GM23248 (cell line): ENCODE measurements around the gene IRF6. TPM values are rescaled to one million over a fixed set of nuclear protein-coding genes. Genes with fewer than 3 reads are reported as not detected.

Experiments
- DNase-seq: peaks from one replicate; pipeline ENCODE4 v3.0.0-alpha.2; 2015
- H2AFZ ChIP-seq: fragments of 200-600 bp; sonication (generic); 2 replicates; pipeline ENCODE4 v1.6.1; 2016; ENCODE audit warnings: antibody characterized with exemption
- H3F3A ChIP-seq: fragments of 200-600 bp; sonication (generic); 2 replicates; pipeline ENCODE4 v1.6.1; 2016; ENCODE audit warnings: mild to moderate bottlenecking, antibody characterized with exemption, mixed run types; ENCODE audit not compliant: insufficient read depth
- H3K27ac ChIP-seq: fragments of 200-600 bp; sonication (generic); 2 replicates; pipeline ENCODE4 v1.5.1; 2016; ENCODE audit warnings: mild to moderate bottlenecking
- H3K27me3 ChIP-seq: fragments of 200-600 bp; sonication (generic); replicated peaks from 2 replicates; pipeline ENCODE4 v1.6.1; 2016; ENCODE audit warnings: mild to moderate bottlenecking; ENCODE audit not compliant: insufficient read depth
- H3K36me3 ChIP-seq: fragments of 200-600 bp; sonication (generic); 2 replicates; pipeline ENCODE4 v1.6.1; 2016; ENCODE audit warnings: low read depth, mild to moderate bottlenecking
- H3K4me1 ChIP-seq: fragments of 200-600 bp; sonication (generic); 2 replicates; pipeline ENCODE4 v1.6.1; 2016; ENCODE audit warnings: mild to moderate bottlenecking; ENCODE audit not compliant: insufficient read depth
- H3K4me2 ChIP-seq: fragments of 200-600 bp; sonication (generic); one replicate; pipeline ENCODE4 v1.6.1; 2016; ENCODE audit warnings: mild to moderate bottlenecking; ENCODE audit not compliant: unreplicated experiment
- H3K4me3 ChIP-seq: fragments of 200-600 bp; sonication (generic); 2 replicates; pipeline ENCODE4 v1.5.1; 2016; ENCODE audit warnings: mild to moderate bottlenecking
- H3K79me2 ChIP-seq: fragments of 200-600 bp; sonication (generic); 2 replicates; pipeline ENCODE4 v1.6.1; 2016; ENCODE audit warnings: mild to moderate bottlenecking; ENCODE audit not compliant: insufficient read depth
- H3K9ac ChIP-seq: fragments of 200-600 bp; sonication (generic); 2 replicates; pipeline ENCODE4 v1.6.1; 2016; ENCODE audit warnings: mild to moderate bottlenecking
- H3K9me2 ChIP-seq: fragments of 200-600 bp; sonication (generic); 2 replicates; pipeline ENCODE4 v1.6.1; 2016; ENCODE audit warnings: mixed run types, mild to moderate bottlenecking, moderate library complexity; ENCODE audit not compliant: insufficient read depth
- H3K9me3 ChIP-seq: fragments of 200-600 bp; sonication (generic); one replicate; pipeline ENCODE4 v1.6.1; 2017; ENCODE audit warnings: low read depth
- H4K20me1 ChIP-seq: fragments of 200-600 bp; sonication (generic); 2 replicates; pipeline ENCODE4 v1.6.0; 2016; ENCODE audit not compliant: insufficient read depth
- EZH2 ChIP-seq: fragments of 200-600 bp; sonication (generic); IDR thresholded peaks from 2 replicates; pipeline ENCODE4 v1.6.1; 2018; ENCODE audit warnings: antibody characterized with exemption, mild to moderate bottlenecking; ENCODE audit not compliant: insufficient read depth, poor library complexity, severe bottlenecking
- EZH2phosphoT487 ChIP-seq: fragments of 200-600 bp; sonication (generic); IDR thresholded peaks from 2 replicates; pipeline ENCODE4 v1.6.1; 2018; ENCODE audit warnings: antibody characterized with exemption, moderate library complexity, mild to moderate bottlenecking, low read depth; ENCODE audit not compliant: insufficient read depth
- WGBS, 2 experiments: methylation state at CpG; one replicate each; pipeline ENCODE4 v1.1.6; 2015 to 2017; ENCODE audit warnings: low lambda C conversion rate in 2 of 2, low coverage in 1 of 2; ENCODE audit errors: missing lambda C conversion rate in 2 of 2; 5-methylcytosine and 5-hydroxymethylcytosine counted together
- in situ Hi-C: fragments of 300-500 bp; cut with MboI; formaldehyde crosslinking; loops from 2 replicates; pipeline ENCODE4 v1.15.0; 2020
- polyA plus RNA-seq: library from polyadenylated mRNA; unstranded; fragments of >200 nt; fragmentation: Nextera tagmentation; extraction: Ambion mirVana; gene quantifications from 2 replicates; pipeline ENCODE4 v1.2.1, GENCODE V29; 2016
- total RNA-seq: library from RNA; depleted of rRNA; stranded (reverse); fragments of >200 nt; shearing (Covaris generic); gene quantifications from 2 replicates; pipeline ENCODE4 v1.2.3, GENCODE V29; 2014

Gene IRF6
- total and polyA plus RNA-seq, 2 experiments from 2014 or later: 0.84 to 1.3 TPM

DNA sequence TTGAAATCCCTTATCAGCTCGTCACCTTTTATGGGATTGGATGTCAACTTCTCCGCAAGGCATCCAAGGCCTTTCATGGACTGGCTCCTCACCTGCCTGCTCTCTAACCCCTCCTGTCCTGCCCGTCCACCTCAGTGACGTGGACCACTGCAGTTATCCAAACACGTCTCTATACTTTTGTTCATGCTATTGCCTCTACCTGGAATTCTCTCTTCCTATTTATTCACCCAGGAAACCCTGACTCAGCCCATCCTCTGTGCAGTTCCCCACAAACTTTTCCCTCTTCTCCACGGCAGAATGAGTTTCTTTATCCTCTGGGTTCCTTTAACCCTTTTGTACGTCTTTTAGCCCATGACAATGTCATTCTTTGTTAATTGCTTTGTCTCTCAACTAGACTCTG lies 16.8 kb upstream of the IRF6 start:
- no peaks in the 10 kb centered on the region for H3K36me3 ChIP-seq
- peaks cover 16% of the 10 kb centered on the region for H3K4me1 ChIP-seq
- peak overlapping the region; percentile 92 for H3K4me2 ChIP-seq
- H3K9ac ChIP-seq: peak overlapping the region; percentile 80
- H3K9me3 ChIP-seq: no peaks in the 10 kb centered on the region
- H3K9me2 ChIP-seq: no peaks in the 10 kb centered on the region
- H4K20me1 ChIP-seq: no peaks in the 10 kb centered on the region
- in situ Hi-C loops: no loop called here
- no peak for TF ChIP-seq EZH2
- no peak for TF ChIP-seq EZH2phosphoT487
- H3K27me3 ChIP-seq: no peaks in the 10 kb centered on the region
- peaks cover 21% of the 10 kb centered on the region for H3F3A ChIP-seq
- DNase-seq: no peak
- H3K4me3 ChIP-seq: peak overlapping the region; percentile 58
- H3K79me2 ChIP-seq: no peaks in the 10 kb centered on the region
- peak overlapping the region; percentile 97 for H3K27ac ChIP-seq
- 42 to 44% methylated on average over 7 of the region's 7 CpGs for WGBS, 2 experiments
- peak overlapping the region; percentile 94 for H2AFZ ChIP-seq

DNA sequence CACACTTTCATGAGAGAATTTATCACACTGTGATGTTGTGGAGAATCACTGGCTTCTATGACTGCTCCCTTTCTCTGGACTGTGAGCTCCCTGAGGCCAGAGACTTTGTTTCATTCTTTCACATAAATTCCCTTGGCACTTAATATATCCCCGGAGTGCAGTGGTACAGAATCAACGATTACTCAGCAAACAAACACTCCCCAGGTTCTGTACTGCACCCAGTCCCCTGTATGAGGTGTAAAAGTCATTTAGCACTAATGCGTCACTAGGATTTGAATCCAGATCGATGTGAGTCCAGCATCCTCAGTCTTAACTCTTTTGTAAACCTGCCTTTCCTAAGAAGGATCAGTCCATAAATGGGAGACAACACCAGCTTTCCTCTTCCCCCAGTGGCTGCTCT lies 15.0 kb upstream of the IRF6 start:
- Histone ChIP-seq H3K79me2 (no peaks in the 10 kb centered on the region), H3K27ac (no peak overlapping the region), H3K9me3 (no peaks in the 10 kb centered on the region), H2AFZ (no peak overlapping the region), H3K36me3 (no peaks in the 10 kb centered on the region), H3K27me3 (no peaks in the 10 kb centered on the region), H3K4me3 (no peak overlapping the region), H3K9ac (no peak overlapping the region), H3K9me2 (no peaks in the 10 kb centered on the region), H3F3A (peaks cover 15% of the 10 kb centered on the region), H4K20me1 (no peaks in the 10 kb centered on the region), H3K4me1 (peaks cover 16% of the 10 kb centered on the region), H3K4me2 (no peak overlapping the region)
- DNase-seq: no peak
- 35 to 44% methylated on average over 4 of the region's 4 CpGs for WGBS, 2 experiments
- TF ChIP-seq EZH2 (no peak), EZH2phosphoT487 (no peak)
- in situ Hi-C loops: no loop called here

- H3K79me2 ChIP-seq: no peaks in the 10 kb centered on the region
- H3K9ac ChIP-seq: no peak overlapping the region
- no peak overlapping the region for H3K27ac ChIP-seq
- H4K20me1 ChIP-seq: no peaks in the 10 kb centered on the region
- H3K9me3 ChIP-seq: no peaks in the 10 kb centered on the region
- no peak overlapping the region for H3K4me2 ChIP-seq
- H3K36me3 ChIP-seq: no peaks in the 10 kb centered on the region
- H3K27me3 ChIP-seq: no peaks in the 10 kb centered on the region
- no peak for DNase-seq
- WGBS, 2 experiments: 28 to 50% methylated on average over 1 of the region's 1 CpG
- H3K4me1 ChIP-seq: peaks cover 16% of the 10 kb centered on the region
- no peak overlapping the region for H3K4me3 ChIP-seq
- in situ Hi-C loops: no loop called here
- H3K9me2 ChIP-seq: no peaks in the 10 kb centered on the region
- H2AFZ ChIP-seq: no peak overlapping the region
- TF ChIP-seq EZH2phosphoT487 (no peak), EZH2 (no peak)
- peaks cover 15% of the 10 kb centered on the region for H3F3A ChIP-seq
Observed at GRCh38 chr1:209819058-209819457, 13.1 kb upstream of the IRF6 start.

DNA sequence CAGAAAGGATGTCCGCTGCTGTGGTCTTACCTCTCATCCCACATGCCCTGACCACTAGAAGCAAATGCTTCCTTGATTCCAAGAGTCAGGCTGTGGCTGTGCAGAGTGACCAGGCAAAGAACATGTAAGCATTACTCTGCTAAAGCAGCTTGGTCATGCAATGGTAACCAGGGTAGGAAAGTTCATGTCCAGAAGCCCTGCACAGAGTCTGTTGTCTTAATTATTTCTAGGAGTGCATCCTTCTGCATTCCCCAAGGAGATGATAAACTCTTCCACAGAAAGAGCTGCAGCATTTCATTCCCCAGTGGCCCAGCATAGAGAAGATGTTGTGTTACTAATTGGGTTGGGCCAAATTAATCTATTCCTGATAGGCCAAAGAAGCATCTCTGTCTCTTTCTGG lies 11.7 kb upstream of the IRF6 start:
- no peaks in the 10 kb centered on the region for H3K9me3 ChIP-seq
- no peaks in the 10 kb centered on the region for H3K27me3 ChIP-seq
- H2AFZ ChIP-seq: no peak overlapping the region
- no peak overlapping the region for H3K27ac ChIP-seq
- H3K4me3 ChIP-seq: no peak overlapping the region
- in situ Hi-C loops: no loop called here
- H3K79me2 ChIP-seq: no peaks in the 10 kb centered on the region
- peaks cover 4% of the 10 kb centered on the region for H3K4me1 ChIP-seq
- no peak overlapping the region for H3K4me2 ChIP-seq
- TF ChIP-seq EZH2phosphoT487 (no peak), EZH2 (no peak)
- peaks cover 3% of the 10 kb centered on the region for H3F3A ChIP-seq
- no peaks in the 10 kb centered on the region for H3K36me3 ChIP-seq
- H3K9me2 ChIP-seq: no peaks in the 10 kb centered on the region
- WGBS, 2 experiments: 67 to 92% methylated on average over 1 of the region's 1 CpG
- H4K20me1 ChIP-seq: no peaks in the 10 kb centered on the region
- no peak for DNase-seq
- no peak overlapping the region for H3K9ac ChIP-seq

GRCh38 chr1:209816923-209817322 lies 11.0 kb upstream of the IRF6 start:
- no peak for TF ChIP-seq EZH2phosphoT487
- TF ChIP-seq EZH2: no peak
- Histone ChIP-seq H3K4me1 (no peaks in the 10 kb centered on the region), H3K9me2 (no peaks in the 10 kb centered on the region), H2AFZ (no peak overlapping the region), H3K4me2 (no peak overlapping the region), H3K9me3 (no peaks in the 10 kb centered on the region), H3F3A (no peaks in the 10 kb centered on the region), H3K27ac (no peak overlapping the region), H3K79me2 (no peaks in the 10 kb centered on the region), H3K9ac (no peak overlapping the region), H3K27me3 (no peaks in the 10 kb centered on the region), H4K20me1 (no peaks in the 10 kb centered on the region), H3K36me3 (no peaks in the 10 kb centered on the region), H3K4me3 (no peak overlapping the region)
- in situ Hi-C loops: no loop called here
- no peak for DNase-seq
- WGBS, 2 experiments: 68 to 69% methylated on average over 3 of the region's 3 CpGs
